K562 (cell line): ENCODE data around the gene ARHGEF7. TPM values are rescaled to one million over a fixed set of nuclear protein-coding genes. Genes with fewer than 3 reads are reported as not detected.

Source experiments
- ATAC-seq: fragments of 200-7000 bp; cut with Tn5 transposase; 3 replicates; pipeline ENCODE4 v1.9.1; 2020; ENCODE audit warnings: moderate library complexity
- BruUV-seq: library from RNA; stranded (reverse); fragments of 400-500 nt; replicated peaks from 2 replicates; lab custom pipeline; 2021; lab: Mats Ljungman, UMichigan
- CTCF ChIA-PET: fragments of 300-600 bp; formaldehyde crosslinking; extraction: SDS; loops from one replicate; lab custom pipeline; 2021; ENCODE audit warnings: low intra/inter-chr PET ratio; lab: Yijun Ruan, JAX
- POLR2A ChIA-PET: fragments of 300-600, 350-650 bp; sonication (Branson Sonifier 250); formaldehyde crosslinking; extraction: SDS; loops from one replicate; lab custom pipeline; 2021; ENCODE audit warnings: antibody characterized with exemption, inconsistent platforms; lab: Yijun Ruan, JAX
- DNase-seq, 4 experiments: peaks; one replicate each; pipeline versions ENCODE4 v3.0.0 to v3.0.0-alpha.2; 2011 to 2018; ENCODE audit warnings: low spot score in 3 of 4, mixed read lengths in 3 of 4; ENCODE audit errors: extremely low read depth in 1 of 4
- FAIRE-seq: peaks from 2 replicates; lab custom pipeline; 2011; peaks lifted over from hg19 to GRCh38; lab: Jason Lieb, UNC
- H2AFZ ChIP-seq: 2 replicates; pipeline ENCODE4 v1.6.0; 2011; ENCODE audit warnings: low read depth, low read length, control low read depth, inconsistent platforms
- H3K27ac ChIP-seq: fragments of 200-600 bp; 3 replicates; pipeline ENCODE4 v1.8.0; 2011; ENCODE audit warnings: low read depth, mild to moderate bottlenecking, control low read depth, inconsistent platforms, low read length, moderate library complexity, mixed read lengths; ENCODE audit errors: extremely low read depth
- H3K27me3 ChIP-seq, 2 experiments: fragments of 300-600 bp in 1 of 2; 2 replicates in 1 of 2; 3 replicates in 1 of 2; pipeline versions ENCODE4 v1.6.0 to v1.8.0; 2011; ENCODE audit warnings: inconsistent platforms in 2 of 2, low read length in 2 of 2, mild to moderate bottlenecking in 1 of 2, mixed read lengths in 1 of 2, moderate library complexity in 1 of 2; ENCODE audit not compliant: control insufficient read depth in 2 of 2, insufficient read depth in 2 of 2
- H3K36me3 ChIP-seq: fragments of 300-600 bp; 3 replicates; pipeline ENCODE4 v1.8.0; 2011; ENCODE audit warnings: mild to moderate bottlenecking, low read length, inconsistent platforms; ENCODE audit not compliant: control insufficient read depth, insufficient read depth
- H3K4me1 ChIP-seq, 2 experiments: fragments of 200-600 bp in 1 of 2; replicated peaks in 1 of 2; 2 replicates in 1 of 2; 3 replicates in 1 of 2; pipeline versions ENCODE4 v1.5.1 to v1.8.0; 2011; ENCODE audit warnings: inconsistent platforms in 2 of 2, low read length in 2 of 2, mild to moderate bottlenecking in 1 of 2, mixed read lengths in 1 of 2, moderate library complexity in 1 of 2; ENCODE audit not compliant: control insufficient read depth in 2 of 2, insufficient read depth in 2 of 2
- H3K4me2 ChIP-seq: 2 replicates; pipeline ENCODE4 v1.6.1; 2011; ENCODE audit warnings: low read length, control low read depth, inconsistent platforms, mixed read lengths; ENCODE audit not compliant: insufficient read depth
- H3K4me3 ChIP-seq: fragments of 200-600 bp; sonication (generic), shearing (Covaris generic); 2 replicates; pipeline ENCODE4 v1.5.1; 2016; ENCODE audit warnings: control low read depth, inconsistent platforms
- H3K79me2 ChIP-seq: fragments of 200-600 bp; 3 replicates; pipeline ENCODE4 v1.8.0; 2011; ENCODE audit warnings: low read length, inconsistent platforms; ENCODE audit not compliant: control insufficient read depth, insufficient read depth
- H3K9ac ChIP-seq, 2 experiments: 2 replicates each; pipeline versions ENCODE4 v1.6.0 to v1.6.1; 2011; ENCODE audit warnings: low read depth in 2 of 2, low read length in 2 of 2, control low read depth in 1 of 2, inconsistent platforms in 1 of 2, mild to moderate bottlenecking in 1 of 2, mixed read lengths in 1 of 2; ENCODE audit not compliant: insufficient read depth in 1 of 2
- H3K9me1 ChIP-seq: one replicate; pipeline ENCODE4 v1.6.0; 2011; ENCODE audit warnings: inconsistent platforms, mild to moderate bottlenecking, low read length, moderate library complexity; ENCODE audit not compliant: control insufficient read depth, insufficient read depth
- H3K9me3 ChIP-seq: replicated peaks from 2 replicates; pipeline ENCODE4 v1.5.1; 2011; ENCODE audit warnings: low read depth, low read length, inconsistent platforms; ENCODE audit not compliant: control insufficient read depth, insufficient read depth
- H4K20me1 ChIP-seq: replicated peaks from 2 replicates; pipeline ENCODE4 v1.6.1; 2011; ENCODE audit warnings: low read length, inconsistent platforms, mixed read lengths; ENCODE audit not compliant: control insufficient read depth, insufficient read depth
- ARID2 ChIP-seq: fragments of 450-650 bp; IDR thresholded peaks from 2 replicates; pipeline ENCODE4 v1.6.1; 2017; ENCODE audit warnings: antibody characterized with exemption, mild to moderate bottlenecking
- EGR1 ChIP-seq: fragments of 450-650 bp; conservative IDR thresholded peaks from 2 replicates; pipeline ENCODE4 v1.6.1; 2017; ENCODE audit warnings: mild to moderate bottlenecking
- FOXP4 ChIP-seq: sonication (generic); formaldehyde crosslinking; IDR thresholded peaks from 2 replicates; pipeline ENCODE4 v1.8.0; 2022; ENCODE audit warnings: mild to moderate bottlenecking, missing genetic modification reagents, borderline replicate concordance
- HEY1 ChIP-seq: fragments of 250-450 bp; sonication (Bioruptor Pico); IDR thresholded peaks from 2 replicates; pipeline ENCODE4 v1.5.0; 2020; ENCODE audit warnings: mild to moderate bottlenecking, moderate library complexity, borderline replicate concordance
- IFI16 ChIP-seq: fragments of 250-450 bp; sonication (Bioruptor Pico); IDR thresholded peaks from 2 replicates; pipeline ENCODE4 v2.1.2; 2022; ENCODE audit warnings: mild to moderate bottlenecking, inconsistent platforms
- MYC ChIP-seq, 2 experiments: fragments of 250-450 bp in 1 of 2; sonication (Bioruptor Pico) in 1 of 2; IDR thresholded peaks; 2 replicates each; pipeline versions ENCODE4 v1.5.1 to v1.6.1; 2012 to 2021; ENCODE audit warnings: low read depth in 2 of 2, borderline replicate concordance in 1 of 2, improper control_type of control experiment in 1 of 2, low read length in 1 of 2, mild to moderate bottlenecking in 1 of 2, moderate library complexity in 1 of 2
- NCOR1 ChIP-seq: fragments of 450-650 bp; IDR thresholded peaks from 2 replicates; pipeline ENCODE4 v1.6.1; 2016; ENCODE audit warnings: mild to moderate bottlenecking, moderate library complexity
- SIN3B ChIP-seq: fragments of 450-650 bp; IDR thresholded peaks from 2 replicates; pipeline ENCODE4 v1.6.1; 2017; ENCODE audit warnings: low read depth, mild to moderate bottlenecking, moderate library complexity
- ZNF197 ChIP-seq: fragments of 200-800 bp; sonication (Bioruptor generic); IDR thresholded peaks from 2 replicates; pipeline ENCODE4 v1.6.1; 2016; ENCODE audit warnings: low read depth, missing genetic modification characterization, missing compliant biosample characterization
- ZNF280A ChIP-seq: fragments of 450-650 bp; IDR thresholded peaks from 2 replicates; pipeline ENCODE4 v1.6.1; 2018; ENCODE audit warnings: mild to moderate bottlenecking, low read depth; ENCODE audit not compliant: partially characterized antibody
- WGBS: fragments of 100-300 bp; shearing (Covaris generic); methylation state at CpG from one replicate; pipeline ENCODE4 v1.1.6; 2016; ENCODE audit warnings: low coverage, mixed read lengths; ENCODE audit not compliant: insufficient coverage; ENCODE audit errors: missing lambda C conversion rate; 5-methylcytosine and 5-hydroxymethylcytosine counted together
- in situ Hi-C: fragments of 300-500 bp; cut with MboI; formaldehyde crosslinking; loops from 4 replicates; pipeline ENCODE4 v1.15.0; 2018; ENCODE audit warnings: inconsistent platforms, mixed read lengths
- intact Hi-C: fragments of 100-400 bp; cut with micrococcal nuclease; formaldehyde crosslinking; loops from 2 replicates; pipeline ENCODE4 v1.14.2; 2022
- polyA plus RNA-seq, 8 experiments: library from polyadenylated mRNA; depleted of rRNA in 4 of 8; stranded (reverse) in 5 of 8; unstranded in 3 of 8; fragments of >200 nt; fragmentation: Nextera tagmentation in 2 of 8; fragmentation: Illumina TruSeq in 1 of 8; extraction: Ambion mirVana in 2 of 8; extraction: Trizol in 1 of 8; gene quantifications; 2 replicates each; pipeline versions ENCODE4 v1.2.1 to v1.2.3, GENCODE V29; 2011 to 2014; ENCODE audit warnings: inconsistent platforms in 1 of 8, missing spikeins in 1 of 8
- total RNA-seq, 7 experiments: library from RNA; depleted of rRNA in 6 of 7; stranded (reverse); fragments of >200 nt in 6 of 7; fragmentation: Illumina TruSeq in 2 of 7; extraction: Trizol in 2 of 7; gene quantifications; 2 replicates each; pipeline versions ENCODE4 v1.2.1 to v1.2.3, GENCODE V29; 2011 to 2021; ENCODE audit warnings: low replicate concordance in 1 of 7
- TF ChIP-seq, protein P1 (sequence below): fragments of 450-650 bp; IDR thresholded peaks from one replicate; pipeline ENCODE4 v1.6.1; 2018; ENCODE audit warnings: mild to moderate bottlenecking, moderate library complexity; ENCODE audit not compliant: partially characterized antibody
- TF ChIP-seq, protein P2 (sequence below): fragments of 450-650 bp; IDR thresholded peaks from 2 replicates; pipeline ENCODE4 v1.6.1; 2017; ENCODE audit warnings: mild to moderate bottlenecking, moderate library complexity

The ARHGEF7 gene
- total and polyA plus RNA-seq, 9 of the 15 experiments (the other 6 are each of a cell fraction or from before 2014, with no cell fraction given): 2.1 to 26.8 (median 17.5) TPM

DNA sequence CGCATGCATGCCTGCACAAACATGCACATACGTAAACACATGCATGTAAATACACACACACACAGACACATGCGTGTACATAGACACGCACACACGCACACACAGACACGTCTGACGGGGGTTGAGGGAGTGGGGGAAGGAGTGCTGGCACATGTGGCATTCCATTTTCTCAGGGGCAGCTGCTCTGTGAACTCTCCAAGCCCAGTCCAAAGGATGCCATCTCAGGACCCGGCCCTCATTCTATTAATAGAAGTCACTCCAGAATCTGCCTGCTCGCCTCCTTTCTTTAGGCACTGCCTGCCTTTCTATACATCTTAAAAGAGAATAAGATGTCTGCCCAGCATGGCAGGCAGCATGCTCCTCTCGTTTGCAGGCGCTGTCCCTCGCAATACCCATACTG, 5.3 kb downstream of the ARHGEF7 start (continued):
- no peak for TF ChIP-seq FOXP4 (CRISPR knock-in tag)
- no peak for TF ChIP-seq ARID2

- Histone ChIP-seq H3K4me2 (no peak overlapping the region), H4K20me1 (no peaks in the 10 kb centered on the region; the same call in 1 of the 2 replicates), H3K9me3 (no peaks in the 10 kb centered on the region), H3K79me2 (no peaks in the 10 kb centered on the region), H3K4me3 (no peak overlapping the region), H3K9ac (no peak overlapping the region), H3K36me3 (no peaks in the 10 kb centered on the region), H3K4me1 (no peaks in the 10 kb centered on the region; a peak in 1 of 5 replicates), H2AFZ (no peak overlapping the region), H3K27ac (no peak overlapping the region), H3K9me1 (no peaks in the 10 kb centered on the region), H3K27me3 (peaks cover 23 to 59% of the 10 kb centered on the region in 2 experiments)
- ATAC-seq: no peak
- ChIA-PET POLR2A (no interaction called here), CTCF (no interaction called here)
- in situ Hi-C loops (no loop called here), intact Hi-C loops (no loop called here)
- FAIRE-seq: no peak
- BruUV-seq: no TSS peak
- DNase-seq: no peak
- WGBS: 1% methylated on average over 7 of the region's 8 CpGs
- TF ChIP-seq IFI16 (CRISPR knock-in tag) (no peak), NCOR1 (no peak), SIN3B (no peak), EGR1 (no peak), HEY1 (CRISPR knock-in tag) (no peak), MYC (IDR thresholded peaks at IDR 0.05; ENCODE audit: low read depth, low read length) (no peak), MYC (CRISPR knock-in tag; IDR thresholded peaks at IDR 0.05; ENCODE audit: borderline replicate concordance, low read depth) (no peak), ZNF197 (CRISPR knock-in tag) (no peak), ZNF280A (no peak)
- TF ChIP-seq, protein P1, sequence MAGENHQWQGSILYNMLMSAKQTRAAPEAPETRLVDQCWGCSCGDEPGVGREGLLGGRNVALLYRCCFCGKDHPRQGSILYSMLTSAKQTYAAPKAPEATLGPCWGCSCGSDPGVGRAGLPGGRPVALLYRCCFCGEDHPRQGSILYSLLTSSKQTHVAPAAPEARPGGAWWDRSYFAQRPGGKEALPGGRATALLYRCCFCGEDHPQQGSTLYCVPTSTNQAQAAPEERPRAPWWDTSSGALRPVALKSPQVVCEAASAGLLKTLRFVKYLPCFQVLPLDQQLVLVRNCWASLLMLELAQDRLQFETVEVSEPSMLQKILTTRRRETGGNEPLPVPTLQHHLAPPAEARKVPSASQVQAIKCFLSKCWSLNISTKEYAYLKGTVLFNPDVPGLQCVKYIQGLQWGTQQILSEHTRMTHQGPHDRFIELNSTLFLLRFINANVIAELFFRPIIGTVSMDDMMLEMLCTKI: no peak
- TF ChIP-seq, protein P2, sequence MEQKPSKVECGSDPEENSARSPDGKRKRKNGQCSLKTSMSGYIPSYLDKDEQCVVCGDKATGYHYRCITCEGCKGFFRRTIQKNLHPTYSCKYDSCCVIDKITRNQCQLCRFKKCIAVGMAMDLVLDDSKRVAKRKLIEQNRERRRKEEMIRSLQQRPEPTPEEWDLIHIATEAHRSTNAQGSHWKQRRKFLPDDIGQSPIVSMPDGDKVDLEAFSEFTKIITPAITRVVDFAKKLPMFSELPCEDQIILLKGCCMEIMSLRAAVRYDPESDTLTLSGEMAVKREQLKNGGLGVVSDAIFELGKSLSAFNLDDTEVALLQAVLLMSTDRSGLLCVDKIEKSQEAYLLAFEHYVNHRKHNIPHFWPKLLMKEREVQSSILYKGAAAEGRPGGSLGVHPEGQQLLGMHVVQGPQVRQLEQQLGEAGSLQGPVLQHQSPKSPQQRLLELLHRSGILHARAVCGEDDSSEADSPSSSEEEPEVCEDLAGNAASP: no peak
Observed at GRCh38 chr13:111120913-111121312, 5.8 kb downstream of the ARHGEF7 start.
